Ishikawa (cell line): ENCODE measurements around the gene CDC42BPG.

Experiments used
- CEBPB ChIP-seq: IDR thresholded peaks from 2 replicates; pipeline ENCODE4 v1.6.1; 2012
- CREB1 ChIP-seq: IDR thresholded peaks from 2 replicates; pipeline ENCODE4 v1.6.1; 2012; ENCODE audit warnings: low read depth
- EGR1 ChIP-seq: IDR thresholded peaks from 2 replicates; pipeline ENCODE4 v1.6.1; 2012
- EP300 ChIP-seq: IDR thresholded peaks from 2 replicates; pipeline ENCODE4 v1.6.1; 2012; ENCODE audit warnings: borderline replicate concordance
- FOXM1 ChIP-seq: IDR thresholded peaks from 2 replicates; pipeline ENCODE4 v1.6.1; 2012; ENCODE audit warnings: low read depth, borderline replicate concordance
- NFIC ChIP-seq: IDR thresholded peaks from 2 replicates; pipeline ENCODE4 v1.6.1; 2012
- RAD21 ChIP-seq: IDR thresholded peaks from 2 replicates; pipeline ENCODE4 v1.6.1; 2012; ENCODE audit warnings: low read depth
- TAF1 ChIP-seq: IDR thresholded peaks from 2 replicates; pipeline ENCODE4 v1.6.1; 2012; ENCODE audit warnings: low read depth, mild to moderate bottlenecking
- TCF12 ChIP-seq: IDR thresholded peaks from 2 replicates; pipeline ENCODE4 v1.6.1; 2012; ENCODE audit warnings: low read depth
- TEAD4 ChIP-seq: IDR thresholded peaks from 2 replicates; pipeline ENCODE4 v1.6.1; 2012
- YY1 ChIP-seq: IDR thresholded peaks from 2 replicates; pipeline ENCODE4 v1.6.1; 2012; ENCODE audit warnings: low read depth
- ZBTB7A ChIP-seq: IDR thresholded peaks from 2 replicates; pipeline ENCODE4 v1.6.1; 2012; ENCODE audit warnings: low read depth
- TF ChIP-seq, protein P1 (sequence below): IDR thresholded peaks from 2 replicates; pipeline ENCODE4 v1.6.1; 2012
- TF ChIP-seq, protein P2 (sequence below): IDR thresholded peaks from 2 replicates; pipeline ENCODE4 v1.6.1; 2012; ENCODE audit warnings: low read depth, mild to moderate bottlenecking
- TF ChIP-seq, protein P3 (sequence below): IDR thresholded peaks from 2 replicates; pipeline ENCODE4 v1.6.1; 2012

The CDC42BPG gene

DNA sequence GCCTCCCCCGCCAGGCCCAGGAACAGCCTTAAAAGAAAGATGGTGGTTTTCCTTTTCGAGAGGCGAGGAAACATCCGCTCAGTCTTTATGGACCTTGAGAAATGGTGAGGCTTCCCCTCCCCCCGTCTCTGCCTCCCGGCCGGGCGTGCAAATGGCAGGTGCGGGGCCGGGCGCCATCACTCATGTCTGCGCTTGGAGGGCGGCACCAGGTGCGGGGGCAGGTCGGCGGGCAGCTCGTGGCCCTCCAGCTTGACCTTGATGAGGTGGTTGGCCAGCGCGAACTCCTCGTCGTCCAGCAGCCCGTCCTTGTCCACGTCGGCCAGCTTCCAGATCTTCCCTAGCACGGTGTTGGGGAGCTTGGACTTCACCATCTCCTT, 9.7 kb upstream of the CDC42BPG start:
- TF ChIP-seq, protein P1, sequence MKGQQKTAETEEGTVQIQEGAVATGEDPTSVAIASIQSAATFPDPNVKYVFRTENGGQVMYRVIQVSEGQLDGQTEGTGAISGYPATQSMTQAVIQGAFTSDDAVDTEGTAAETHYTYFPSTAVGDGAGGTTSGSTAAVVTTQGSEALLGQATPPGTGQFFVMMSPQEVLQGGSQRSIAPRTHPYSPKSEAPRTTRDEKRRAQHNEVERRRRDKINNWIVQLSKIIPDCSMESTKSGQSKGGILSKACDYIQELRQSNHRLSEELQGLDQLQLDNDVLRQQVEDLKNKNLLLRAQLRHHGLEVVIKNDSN: no peak
- TF ChIP-seq, protein P2, sequence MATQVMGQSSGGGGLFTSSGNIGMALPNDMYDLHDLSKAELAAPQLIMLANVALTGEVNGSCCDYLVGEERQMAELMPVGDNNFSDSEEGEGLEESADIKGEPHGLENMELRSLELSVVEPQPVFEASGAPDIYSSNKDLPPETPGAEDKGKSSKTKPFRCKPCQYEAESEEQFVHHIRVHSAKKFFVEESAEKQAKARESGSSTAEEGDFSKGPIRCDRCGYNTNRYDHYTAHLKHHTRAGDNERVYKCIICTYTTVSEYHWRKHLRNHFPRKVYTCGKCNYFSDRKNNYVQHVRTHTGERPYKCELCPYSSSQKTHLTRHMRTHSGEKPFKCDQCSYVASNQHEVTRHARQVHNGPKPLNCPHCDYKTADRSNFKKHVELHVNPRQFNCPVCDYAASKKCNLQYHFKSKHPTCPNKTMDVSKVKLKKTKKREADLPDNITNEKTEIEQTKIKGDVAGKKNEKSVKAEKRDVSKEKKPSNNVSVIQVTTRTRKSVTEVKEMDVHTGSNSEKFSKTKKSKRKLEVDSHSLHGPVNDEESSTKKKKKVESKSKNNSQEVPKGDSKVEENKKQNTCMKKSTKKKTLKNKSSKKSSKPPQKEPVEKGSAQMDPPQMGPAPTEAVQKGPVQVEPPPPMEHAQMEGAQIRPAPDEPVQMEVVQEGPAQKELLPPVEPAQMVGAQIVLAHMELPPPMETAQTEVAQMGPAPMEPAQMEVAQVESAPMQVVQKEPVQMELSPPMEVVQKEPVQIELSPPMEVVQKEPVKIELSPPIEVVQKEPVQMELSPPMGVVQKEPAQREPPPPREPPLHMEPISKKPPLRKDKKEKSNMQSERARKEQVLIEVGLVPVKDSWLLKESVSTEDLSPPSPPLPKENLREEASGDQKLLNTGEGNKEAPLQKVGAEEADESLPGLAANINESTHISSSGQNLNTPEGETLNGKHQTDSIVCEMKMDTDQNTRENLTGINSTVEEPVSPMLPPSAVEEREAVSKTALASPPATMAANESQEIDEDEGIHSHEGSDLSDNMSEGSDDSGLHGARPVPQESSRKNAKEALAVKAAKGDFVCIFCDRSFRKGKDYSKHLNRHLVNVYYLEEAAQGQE: no peak
- TF ChIP-seq YY1: no peak
- no peak for TF ChIP-seq ZBTB7A
- TF ChIP-seq CREB1: no peak
- no peak for TF ChIP-seq RAD21
- TF ChIP-seq, protein P3, sequence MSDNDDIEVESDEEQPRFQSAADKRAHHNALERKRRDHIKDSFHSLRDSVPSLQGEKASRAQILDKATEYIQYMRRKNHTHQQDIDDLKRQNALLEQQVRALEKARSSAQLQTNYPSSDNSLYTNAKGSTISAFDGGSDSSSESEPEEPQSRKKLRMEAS: no peak
- TF ChIP-seq EGR1: no peak

DNA sequence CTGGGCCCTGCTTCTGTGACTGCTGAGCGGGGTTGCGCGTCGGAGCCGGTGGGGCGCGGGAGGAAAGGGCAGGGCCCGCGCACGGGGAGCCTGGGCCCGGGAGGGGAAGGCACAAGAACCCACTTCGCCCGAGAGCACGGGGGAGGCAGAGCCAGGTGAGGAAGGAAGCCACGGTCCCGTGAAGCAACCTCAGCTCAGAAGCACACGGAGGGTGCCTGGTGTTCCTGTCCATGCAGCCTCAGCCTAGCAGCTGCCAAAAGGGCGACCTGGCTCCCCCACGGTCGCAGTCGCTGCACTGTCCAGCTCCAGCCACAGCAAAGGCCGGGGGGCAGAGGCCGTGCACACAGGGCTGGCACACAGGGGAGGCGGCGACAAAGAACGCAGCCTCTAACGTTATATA, 9.3 kb upstream of the CDC42BPG start:
- TF ChIP-seq CEBPB: no peak

DNA sequence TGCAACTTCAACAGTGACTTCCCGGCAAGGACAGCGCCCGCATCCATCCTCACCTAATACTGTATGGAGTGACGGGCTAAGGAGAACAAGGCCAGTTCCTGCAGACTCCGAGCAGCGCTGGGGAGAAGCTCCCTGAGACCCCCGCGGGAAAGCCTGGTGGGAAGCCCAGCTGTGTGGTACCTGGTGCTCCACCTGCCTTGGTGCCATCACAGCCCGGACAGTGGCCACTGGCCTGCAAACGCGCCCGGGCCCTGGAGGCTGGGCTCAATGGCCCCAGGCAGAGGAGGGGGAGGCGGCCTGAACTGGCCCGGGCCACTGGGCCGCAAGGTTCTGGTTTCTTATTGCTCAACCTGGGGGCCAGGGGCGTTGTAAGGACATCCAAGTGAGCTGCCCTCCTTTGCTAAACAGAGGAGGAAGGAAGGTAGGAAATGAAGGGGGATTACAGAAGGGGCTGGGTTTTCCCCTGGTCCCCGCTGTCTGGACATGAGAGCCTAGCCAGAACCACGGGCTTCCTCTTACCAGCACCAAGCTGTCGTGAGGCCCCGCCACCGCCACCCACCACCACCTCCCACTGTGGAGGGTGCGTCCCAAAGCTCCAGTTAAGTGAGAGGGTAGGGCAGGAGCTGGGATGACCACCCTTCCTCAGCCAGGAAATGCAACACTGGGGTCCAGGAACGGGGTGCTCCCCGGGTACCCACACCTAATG, 8.5 kb upstream of the CDC42BPG start:
- no peak for TF ChIP-seq ZBTB7A
- TF ChIP-seq, protein P1: no peak
- TF ChIP-seq TEAD4: no peak
- TF ChIP-seq TAF1: no peak
- no peak for TF ChIP-seq RAD21
- TF ChIP-seq, protein P2: no peak
- no peak for TF ChIP-seq EP300
- TF ChIP-seq EGR1: no peak
- no peak for TF ChIP-seq FOXM1
- TF ChIP-seq, protein P3: no peak
- TF ChIP-seq TCF12: no peak
- no peak for TF ChIP-seq YY1
- TF ChIP-seq NFIC: no peak
- TF ChIP-seq CEBPB: no peak

DNA sequence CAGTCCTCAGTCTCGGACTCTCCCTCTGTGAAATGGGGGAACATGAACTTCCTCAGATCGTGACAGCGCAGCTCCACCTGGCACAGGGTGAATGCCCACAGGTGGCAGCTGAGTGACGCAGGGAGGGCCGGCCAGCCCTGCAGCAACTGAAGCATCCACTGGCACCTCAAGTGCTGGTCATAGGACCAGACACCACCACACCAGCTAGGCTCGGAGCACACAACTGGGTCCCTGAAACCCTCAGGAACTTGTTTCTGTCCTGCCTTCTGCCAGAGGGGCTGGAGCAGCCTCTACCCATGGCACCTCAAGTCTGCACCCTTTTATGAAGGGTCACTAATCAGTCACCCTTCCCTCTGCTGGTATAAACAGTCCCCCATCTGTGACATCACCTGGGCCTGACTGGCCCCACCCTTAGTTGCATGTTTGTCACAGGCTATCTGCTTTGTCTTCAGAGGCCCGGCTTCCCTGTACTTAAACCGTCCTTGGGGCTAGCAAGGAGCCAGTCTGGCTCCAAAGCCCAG, 7.4 kb upstream of the CDC42BPG start:
- TF ChIP-seq, protein P2: no peak
- TF ChIP-seq, protein P1: no peak
- TF ChIP-seq TCF12 (no peak), FOXM1 (no peak), EP300 (no peak), RAD21 (no peak), ZBTB7A (no peak), TAF1 (no peak), YY1 (no peak), CREB1 (no peak), EGR1 (no peak), TEAD4 (no peak), CEBPB (no peak), NFIC (no peak)
- TF ChIP-seq, protein P3: no peak
